ENCODE data around the gene RASSF8. TPM values are rescaled to one million over a fixed set of nuclear protein-coding genes. Genes with fewer than 3 reads are reported as not detected.

RASSF8 gene
- total and polyA plus RNA-seq, 2 of the 8 experiments (the other 6 are each of a cell fraction or from before 2014, with no cell fraction given) = 6.4 to 46.7 TPM

- POLR2A ChIA-PET (ENCODE audit: partially characterized antibody) = interaction anchor here (0.9 kb wide), 1 partner anchor 12 kb away, joined by 4 read pairs; no protein-coding TSS in a partner anchor
- peaks cover 5 to 8% of the 10 kb centered on the region in 2 experiments for H4K20me1 ChIP-seq (replicated peaks in 1 of 2; ENCODE audit: control insufficient read depth in 1 of 2, insufficient read depth in 2 of 2, low read length in 2 of 2)
These were observed 86.1 kb downstream of the RASSF8 start for GRCh38 chr12:26044592-26044991.

More at GRCh38 chr12:26044592-26044991, 86.1 kb downstream of the RASSF8 start:
- Histone ChIP-seq H4K5ac (ENCODE audit: insufficient read length, low read depth, low read length) (no peak overlapping the region), H3K36me3 (ENCODE audit: control insufficient read depth in 2 of 4, insufficient read depth in 4 of 4, low read length in 3 of 4) (no peaks in the 10 kb centered on the region), H2AFZ (ENCODE audit: low read length) (no peak overlapping the region), H3K9ac (replicated peaks in 1 of 4; ENCODE audit: extremely low read depth in 1 of 4, low read depth in 3 of 4, low read length in 3 of 4) (peak overlapping the region in 1 of 4 experiments; percentile 49; a peak in 1 of 7 replicates), H2BK20ac (ENCODE audit: low read length) (no peak overlapping the region), H4K91ac (replicated peaks; ENCODE audit: insufficient read length, low read length) (no peak overlapping the region), H2BK120ac (replicated peaks; ENCODE audit: low read depth, low read length) (no peak overlapping the region), H3K27me3 (replicated peaks in 1 of 4; ENCODE audit: control insufficient read depth in 3 of 4, extremely low read depth in 1 of 4, insufficient read depth in 3 of 4, low read length in 3 of 4) (no peaks in the 10 kb centered on the region), H3K23me2 (ENCODE audit: low read depth, low read length) (no peaks in the 10 kb centered on the region), H2BK12ac (ENCODE audit: low read depth, low read length) (no peak overlapping the region), H3K56ac (replicated peaks; ENCODE audit: insufficient read length, low read depth, low read length) (no peak overlapping the region), H3K4ac (replicated peaks; ENCODE audit: insufficient read length, low read depth, low read length) (no peak overlapping the region), H3K79me2 (ENCODE audit: control insufficient read depth in 1 of 2, insufficient read depth in 2 of 2, low read length in 2 of 2) (peaks cover 0 to 37% of the 10 kb centered on the region in 2 experiments; a peak in 2 of 4 replicates), H2BK5ac (ENCODE audit: low read depth, low read length) (no peak overlapping the region), H3K79me1 (ENCODE audit: low read depth, low read length) (no peaks in the 10 kb centered on the region), H3K18ac (ENCODE audit: extremely low read depth, low read length) (no peak overlapping the region), H3K9me3 (ENCODE audit: insufficient read depth in 2 of 2, low read depth in 1 of 2, low read length in 1 of 2) (no peaks in the 10 kb centered on the region), H2BK15ac (ENCODE audit: low read length) (no peak overlapping the region), H3K4me2 (ENCODE audit: insufficient read depth in 1 of 2, low read depth in 2 of 2, low read length in 2 of 2) (no peak overlapping the region), H3K14ac (ENCODE audit: insufficient read length) (no peak overlapping the region), H3K4me1 (replicated peaks in 1 of 4; ENCODE audit: control insufficient read depth in 3 of 4, insufficient read depth in 4 of 4, low read length in 3 of 4) (peaks cover 0 to 15% (median 6%) of the 10 kb centered on the region in 4 experiments; a peak in 3 of 7 replicates), H3K23ac (ENCODE audit: insufficient read length) (no peak overlapping the region), H3K27ac (ENCODE audit: low read depth, low read length) (no peak overlapping the region), H2AK5ac (ENCODE audit: low read depth, low read length) (no peak overlapping the region), H3K4me3 (ENCODE audit: extremely low read depth in 1 of 4, insufficient read depth in 2 of 4, low read depth in 3 of 4, low read length in 4 of 4) (no peak overlapping the region), H4K8ac (ENCODE audit: extremely low read depth, insufficient read depth, low read length) (no peak overlapping the region)
- TF ChIP-seq ZNF274 (IDR thresholded peaks at IDR 0.05; ENCODE audit: borderline replicate concordance, extremely low read depth, low read length) = no peak
- no peak for TF ChIP-seq SP4 (IDR thresholded peaks at IDR 0.05; ENCODE audit: low read length)
- no peak for TF ChIP-seq CBX8 (IDR thresholded peaks at IDR 0.05; ENCODE audit: borderline replicate concordance, low read depth, low read length)
- TF ChIP-seq TBP (IDR thresholded peaks at IDR 0.05; ENCODE audit: low read depth, low read length) = no peak
- no peak for TF ChIP-seq ATF2 (IDR thresholded peaks at IDR 0.05; ENCODE audit: low read length)
- DNase-seq (ENCODE audit: low read depth in 1 of 2, low spot score in 2 of 2) (no peak), FAIRE-seq (no peak)
- WGBS, 2 experiments (ENCODE audit: extremely low coverage in 1 of 2, insufficient coverage in 1 of 2, insufficient read length in 1 of 2, insufficient replicate concordance in 2 of 2, low coverage in 1 of 2, low lambda C conversion rate in 2 of 2, missing lambda C conversion rate in 1 of 2) = 96% methylated on average over 1 of the region's 1 CpG; no CpG with 5 or more reads in 1 of the 2 experiments
- CTCF ChIA-PET (ENCODE audit: partially characterized antibody) = interaction anchor here (1.5 kb wide), 2 partner anchors 12 kb away, joined by 4 to 5 read pairs; no protein-coding TSS in a partner anchor
